GM12878 (cell line): ENCODE measurements around the gene RNLS. TPM values are rescaled to one million over a fixed set of nuclear protein-coding genes. Genes with fewer than 3 reads are reported as not detected.

ENCODE experiments used
- ATAC-seq: fragments of 200-7000 bp; cut with Tn5 transposase; 3 replicates; pipeline ENCODE4 v1.9.1; 2020; ENCODE audit warnings: mild to moderate bottlenecking, moderate library complexity
- BruUV-seq: library from RNA; stranded (reverse); fragments of 400-500 nt; replicated peaks from 2 replicates; lab custom pipeline; 2021; lab: Mats Ljungman, UMichigan
- CTCF ChIA-PET: fragments of 300-600 bp; sonication (Branson Sonifier 250); formaldehyde crosslinking; extraction: SDS; loops from one replicate; lab custom pipeline; 2021; ENCODE audit warnings: inconsistent platforms; lab: Yijun Ruan, JAX
- POLR2A ChIA-PET: fragments of 350-600 bp; formaldehyde crosslinking; extraction: SDS; loops from one replicate; lab custom pipeline; 2021; ENCODE audit warnings: inconsistent platforms; lab: Charles Lee
- RAD21 ChIA-PET: fragments of 300-600 bp; sonication (Branson Sonifier 250); formaldehyde crosslinking; loops from one replicate; lab custom pipeline; 2023; ENCODE audit warnings: antibody characterized with exemption; ENCODE audit not compliant: unreplicated experiment; lab: Charles Lee
- SMC1A ChIA-PET: fragments of 300-600 bp; sonication (Branson Sonifier 250); formaldehyde crosslinking; loops from one replicate; lab custom pipeline; 2023; ENCODE audit not compliant: unreplicated experiment, uncharacterized antibody; lab: Charles Lee
- DNase-seq: peaks from one replicate; pipeline ENCODE4 v3.0.0-alpha.2; 2011; ENCODE audit warnings: low read depth, low spot score
- FAIRE-seq: peaks from 3 replicates; lab custom pipeline; 2011; peaks lifted over from hg19 to GRCh38; lab: Jason Lieb, UNC
- H2AFZ ChIP-seq: 2 replicates; pipeline ENCODE4 v1.6.0; 2011; ENCODE audit warnings: low read depth, low read length, control low read depth; ENCODE audit not compliant: control insufficient read depth
- H3K27ac ChIP-seq: 2 replicates; pipeline ENCODE4 v1.5.1; 2011; ENCODE audit warnings: control low read depth; ENCODE audit not compliant: control insufficient read depth, insufficient read depth
- H3K27me3 ChIP-seq, 2 experiments: replicated peaks in 1 of 2; 2 replicates each; pipeline versions ENCODE4 v1.6.0 to v1.6.1; 2011; ENCODE audit warnings: low read length in 1 of 2; ENCODE audit not compliant: control insufficient read depth in 2 of 2, insufficient read depth in 2 of 2
- H3K36me3 ChIP-seq, 2 experiments: 2 replicates each; pipeline ENCODE4 v1.5.1; 2011; ENCODE audit warnings: low read length in 1 of 2; ENCODE audit not compliant: control insufficient read depth in 2 of 2, insufficient read depth in 2 of 2
- H3K4me1 ChIP-seq: 2 replicates; pipeline ENCODE4 v1.6.1; 2011; ENCODE audit warnings: mild to moderate bottlenecking, low read length, moderate library complexity, mixed read lengths; ENCODE audit not compliant: control insufficient read depth, insufficient read depth
- H3K4me2 ChIP-seq: 2 replicates; pipeline ENCODE4 v1.6.0; 2011; ENCODE audit warnings: control low read depth; ENCODE audit not compliant: control insufficient read depth, insufficient read depth
- H3K4me3 ChIP-seq: fragments of 200-600 bp; sonication (generic); 2 replicates; pipeline ENCODE4 v1.5.1; 2016
- H3K79me2 ChIP-seq: 2 replicates; pipeline ENCODE4 v1.6.0; 2011; ENCODE audit warnings: low read length; ENCODE audit not compliant: control insufficient read depth, insufficient read depth
- H3K9ac ChIP-seq: 2 replicates; pipeline ENCODE4 v1.8.0; 2011; ENCODE audit warnings: low read length, control low read depth, mixed read lengths; ENCODE audit not compliant: control insufficient read depth, insufficient read depth
- H3K9me3 ChIP-seq: replicated peaks from 3 replicates; pipeline ENCODE4 v1.5.1; 2011; ENCODE audit warnings: mild to moderate bottlenecking, low read length; ENCODE audit not compliant: control insufficient read depth, insufficient read depth
- H4K20me1 ChIP-seq: 2 replicates; pipeline ENCODE4 v1.6.0; 2011; ENCODE audit not compliant: control insufficient read depth, insufficient read depth
- EED ChIP-seq: sonication (generic); IDR thresholded peaks from 2 replicates; pipeline ENCODE4 v1.6.1; 2016; ENCODE audit warnings: antibody characterized with exemption, low read depth
- JUNB ChIP-seq: IDR thresholded peaks from 2 replicates; pipeline ENCODE4 v1.6.1; 2016; ENCODE audit warnings: antibody characterized with exemption, mild to moderate bottlenecking
- SPI1 ChIP-seq: IDR thresholded peaks from 2 replicates; pipeline ENCODE4 v1.6.1; 2011; ENCODE audit warnings: low read depth, mild to moderate bottlenecking, low read length, moderate library complexity, borderline replicate concordance; ENCODE audit not compliant: insufficient read depth
- TBL1XR1 ChIP-seq: IDR thresholded peaks from 2 replicates; pipeline ENCODE4 v1.6.1; 2012; ENCODE audit warnings: low read depth, low read length, improper control_type of control experiment
- WGBS: methylation state at CpG from one replicate; pipeline ENCODE4 v1.1.6; 2016; ENCODE audit warnings: low lambda C conversion rate; ENCODE audit not compliant: insufficient replicate concordance, insufficient coverage; ENCODE audit errors: missing lambda C conversion rate; 5-methylcytosine and 5-hydroxymethylcytosine counted together
- in situ Hi-C: fragments of 300-500 bp; cut with MboI; formaldehyde crosslinking; loops from 9 replicates; pipeline ENCODE4 v1.14.3; 2018; ENCODE audit warnings: mixed read lengths
- intact Hi-C: fragments of 100-400 bp; cut with micrococcal nuclease; formaldehyde crosslinking; loops from one replicate; pipeline ENCODE4 v1.14.2; 2022; ENCODE audit not compliant: unreplicated experiment
- polyA plus RNA-seq, 11 experiments: library from polyadenylated mRNA; depleted of rRNA in 4 of 11; unstranded in 6 of 11; stranded (reverse) in 5 of 11; fragments of >200 nt; fragmentation: Nextera tagmentation in 4 of 11; fragmentation: Illumina TruSeq in 1 of 11; extraction: Ambion mirVana in 4 of 11; extraction: Trizol in 1 of 11; gene quantifications; 1 replicate in 1 of 11; 2 replicates in 10 of 11; pipeline versions ENCODE4 v1.2.1 to v1.2.3, GENCODE V29; 2011 to 2016; ENCODE audit warnings: inconsistent platforms in 2 of 11, missing spikeins in 2 of 11, low read depth in 1 of 11
- total RNA-seq, 4 experiments: library from RNA; depleted of rRNA in 3 of 4; stranded (reverse); fragments of >200 nt in 3 of 4; fragmentation: Illumina TruSeq in 1 of 4; extraction: Trizol in 1 of 4; gene quantifications; 2 replicates each; pipeline versions ENCODE4 v1.2.1 to v1.2.3, GENCODE V29; 2013 to 2021
- TF ChIP-seq, protein P1 (sequence below): fragments of 450-650 bp; conservative IDR thresholded peaks from 2 replicates; pipeline ENCODE4 v1.6.1; 2017; ENCODE audit warnings: mild to moderate bottlenecking, moderate library complexity
- TF ChIP-seq, protein P2 (sequence below): IDR thresholded peaks from 2 replicates; pipeline ENCODE4 v1.6.1; 2012; ENCODE audit warnings: low read length, inconsistent platforms

Gene RNLS
- total and polyA plus RNA-seq, 10 of the 15 experiments (the other 5 are each of a cell fraction or from before 2014, with no cell fraction given), result 3.4 to 6.7 (median 4.6) TPM

DNA sequence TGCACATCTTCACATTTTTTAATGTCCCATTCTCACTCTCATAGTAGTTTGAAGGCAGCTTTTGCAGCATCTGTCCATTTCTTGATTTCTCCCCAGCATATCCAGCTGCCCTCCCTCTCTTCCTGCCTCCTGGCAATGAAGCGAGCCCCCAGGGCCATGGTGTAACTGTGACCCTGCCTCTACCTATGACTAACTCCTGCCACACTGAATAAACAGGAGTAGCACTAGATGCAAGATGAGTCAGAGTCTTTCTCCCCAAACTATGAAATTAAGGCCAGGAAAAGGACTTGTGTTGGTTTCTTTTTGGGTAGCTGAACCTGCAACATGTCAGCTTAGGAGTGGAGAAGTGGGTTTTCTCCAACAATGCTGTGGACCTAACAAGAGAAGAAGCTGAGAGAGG is 329.0 kb downstream of the RNLS start:
- no TSS peak for BruUV-seq
- DNase-seq (no peak), ATAC-seq (peak; percentile 22; the same call in 1 of the 3 replicates), FAIRE-seq (no peak)
- Histone ChIP-seq H3K9ac (no peak overlapping the region), H3K9me3 (no peaks in the 10 kb centered on the region), H3K4me3 (no peak overlapping the region), H2AFZ (peak overlapping the region; percentile 33; the same call in 1 of the 2 replicates), H3K36me3 (no peaks in the 10 kb centered on the region), H3K27me3 (no peaks in the 10 kb centered on the region), H3K27ac (no peak overlapping the region; the same call in 1 of the 2 replicates), H4K20me1 (no peaks in the 10 kb centered on the region), H3K79me2 (no peaks in the 10 kb centered on the region), H3K4me1 (peaks cover 4% of the 10 kb centered on the region; the same call in 1 of the 2 replicates), H3K4me2 (peak overlapping the region; percentile 30; the same call in 1 of the 2 replicates)
- SMC1A ChIA-PET, result interaction anchor here (0.5 to 1.3 kb wide), 6 partner anchors 13 to 135 kb away, joined by 3 to 6 read pairs (median 5); no protein-coding TSS in a partner anchor
- in situ Hi-C loops, result no loop called here
- TF ChIP-seq SPI1 (no peak), JUNB (0 out of 2 replicates have a peak, but pooled peaks have one; percentile 14), TBL1XR1 (no peak), EED (peak; percentile 60)
- TF ChIP-seq, protein P1, sequence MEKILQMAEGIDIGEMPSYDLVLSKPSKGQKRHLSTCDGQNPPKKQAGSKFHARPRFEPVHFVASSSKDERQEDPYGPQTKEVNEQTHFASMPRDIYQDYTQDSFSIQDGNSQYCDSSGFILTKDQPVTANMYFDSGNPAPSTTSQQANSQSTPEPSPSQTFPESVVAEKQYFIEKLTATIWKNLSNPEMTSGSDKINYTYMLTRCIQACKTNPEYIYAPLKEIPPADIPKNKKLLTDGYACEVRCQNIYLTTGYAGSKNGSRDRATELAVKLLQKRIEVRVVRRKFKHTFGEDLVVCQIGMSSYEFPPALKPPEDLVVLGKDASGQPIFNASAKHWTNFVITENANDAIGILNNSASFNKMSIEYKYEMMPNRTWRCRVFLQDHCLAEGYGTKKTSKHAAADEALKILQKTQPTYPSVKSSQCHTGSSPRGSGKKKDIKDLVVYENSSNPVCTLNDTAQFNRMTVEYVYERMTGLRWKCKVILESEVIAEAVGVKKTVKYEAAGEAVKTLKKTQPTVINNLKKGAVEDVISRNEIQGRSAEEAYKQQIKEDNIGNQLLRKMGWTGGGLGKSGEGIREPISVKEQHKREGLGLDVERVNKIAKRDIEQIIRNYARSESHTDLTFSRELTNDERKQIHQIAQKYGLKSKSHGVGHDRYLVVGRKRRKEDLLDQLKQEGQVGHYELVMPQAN, result no peak
- TF ChIP-seq, protein P2, sequence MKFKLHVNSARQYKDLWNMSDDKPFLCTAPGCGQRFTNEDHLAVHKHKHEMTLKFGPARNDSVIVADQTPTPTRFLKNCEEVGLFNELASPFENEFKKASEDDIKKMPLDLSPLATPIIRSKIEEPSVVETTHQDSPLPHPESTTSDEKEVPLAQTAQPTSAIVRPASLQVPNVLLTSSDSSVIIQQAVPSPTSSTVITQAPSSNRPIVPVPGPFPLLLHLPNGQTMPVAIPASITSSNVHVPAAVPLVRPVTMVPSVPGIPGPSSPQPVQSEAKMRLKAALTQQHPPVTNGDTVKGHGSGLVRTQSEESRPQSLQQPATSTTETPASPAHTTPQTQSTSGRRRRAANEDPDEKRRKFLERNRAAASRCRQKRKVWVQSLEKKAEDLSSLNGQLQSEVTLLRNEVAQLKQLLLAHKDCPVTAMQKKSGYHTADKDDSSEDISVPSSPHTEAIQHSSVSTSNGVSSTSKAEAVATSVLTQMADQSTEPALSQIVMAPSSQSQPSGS, result no peak
- intact Hi-C loops, result no loop called here
- CTCF ChIA-PET, result interaction anchor here (1.1 to 1.2 kb wide), 2 partner anchors 14 to 57 kb away, joined by 3 read pairs; no protein-coding TSS in a partner anchor
- 13% methylated on average over 1 of the region's 1 CpG for WGBS
- RAD21 ChIA-PET, result interaction anchor here (1.0 kb wide), 1 partner anchor 136 kb away, joined by 3 read pairs; no protein-coding TSS in a partner anchor
- POLR2A ChIA-PET, result no interaction called here
